Transverse colon (tissue), 4 donors: Measurements from ENCODE around the gene DHRSX. TPM values are rescaled to one million over a fixed set of nuclear protein-coding genes. Genes with fewer than 3 reads are reported as not detected.

Experiments used
- DNase-seq: peaks from one replicate; pipeline ENCODE4 v3.0.0-alpha.2; 2019
- H3K27ac ChIP-seq, 4 donors: fragments of 200-600 bp; sonication (generic); 2 replicates each; pipeline ENCODE4 v1.5.1; 2016 to 2018; ENCODE audit warnings: inconsistent platforms in 4 of 4
- H3K27me3 ChIP-seq: fragments of 200-600 bp; sonication (generic); 2 replicates; pipeline ENCODE4 v1.5.1; 2017; ENCODE audit warnings: inconsistent platforms
- H3K36me3 ChIP-seq, 4 donors: fragments of 200-600 bp; sonication (generic); 2 replicates each; pipeline ENCODE4 v1.5.1; 2017 to 2019; ENCODE audit warnings: inconsistent platforms in 4 of 4
- H3K4me1 ChIP-seq, 4 donors: fragments of 200-600 bp; sonication (generic); 2 replicates each; pipeline ENCODE4 v1.5.1; 2017 to 2020; ENCODE audit warnings: inconsistent platforms in 4 of 4
- H3K4me3 ChIP-seq, 4 donors: fragments of 200-600 bp; sonication (generic); 1 replicate in 1 of 4; 2 replicates in 3 of 4; pipeline versions ENCODE4 v1.5.1 to v1.6.1; 2017 to 2019; ENCODE audit warnings: inconsistent platforms in 4 of 4
- H3K9me3 ChIP-seq, 2 donors: fragments of 200-600 bp; sonication (generic); 2 replicates each; pipeline ENCODE4 v1.5.1; 2017 to 2019; ENCODE audit warnings: inconsistent platforms in 2 of 2
- EP300 ChIP-seq: sonication (generic); formaldehyde crosslinking; IDR thresholded peaks from one replicate; pipeline ENCODE4 v1.6.1; 2017; ENCODE audit warnings: antibody characterized with exemption, low read depth
- POLR2A ChIP-seq: fragments of 450-650 bp; IDR thresholded peaks from one replicate; pipeline ENCODE4 v1.6.1; 2016; ENCODE audit warnings: antibody characterized with exemption, mild to moderate bottlenecking, moderate library complexity
- POLR2AphosphoS5 ChIP-seq, 3 donors: sonication (generic); formaldehyde crosslinking; IDR thresholded peaks; one replicate each; pipeline ENCODE4 v1.6.1; 2016; ENCODE audit warnings: antibody characterized with exemption in 3 of 3
- WGBS, 2 donors: methylation state at CpG; one replicate each; pipeline ENCODE4 v1.1.5; 2018; ENCODE audit warnings: low coverage in 1 of 2; 5-methylcytosine and 5-hydroxymethylcytosine counted together
- in situ Hi-C, 4 donors: fragments of 200-750 bp; cut with MboI; loops; one replicate each; pipeline versions ENCODE4 v1.15.0 to v1.15.1; 2017; ENCODE audit warnings: low sequenced_read_pairs in 3 of 4, low pct_ligation_motif_present in 1 of 4, low pct_unique_long_range_greater_than_20kb in 1 of 4
- intact Hi-C: fragments of 100-400 bp; cut with DNase I; formaldehyde crosslinking; loops from one replicate; pipeline ENCODE4 v1.15.1; 2023; ENCODE audit warnings: low total_unique reads
- total RNA-seq, 4 donors: library from RNA; depleted of rRNA; stranded (reverse); fragments of >200 nt; gene quantifications; one replicate each; pipeline ENCODE4 v1.1.0, GENCODE V29; 2016
- TF ChIP-seq, protein P1 (sequence below), 5 experiments: fragments of 200-600 bp in 3 of 5; fragments of 450-650 bp in 2 of 5; sonication (generic) in 3 of 5; IDR thresholded peaks; 1 replicate in 2 of 5; 2 replicates in 3 of 5; pipeline ENCODE4 v1.5.1; 2016 to 2017; ENCODE audit warnings: antibody characterized with exemption in 5 of 5, inconsistent platforms in 3 of 5, mild to moderate bottlenecking in 2 of 5, moderate library complexity in 1 of 5

DHRSX gene
- total RNA-seq, 4 donors from 2014 or later = 27.9 to 39.9 (median 33.9) TPM

DNA sequence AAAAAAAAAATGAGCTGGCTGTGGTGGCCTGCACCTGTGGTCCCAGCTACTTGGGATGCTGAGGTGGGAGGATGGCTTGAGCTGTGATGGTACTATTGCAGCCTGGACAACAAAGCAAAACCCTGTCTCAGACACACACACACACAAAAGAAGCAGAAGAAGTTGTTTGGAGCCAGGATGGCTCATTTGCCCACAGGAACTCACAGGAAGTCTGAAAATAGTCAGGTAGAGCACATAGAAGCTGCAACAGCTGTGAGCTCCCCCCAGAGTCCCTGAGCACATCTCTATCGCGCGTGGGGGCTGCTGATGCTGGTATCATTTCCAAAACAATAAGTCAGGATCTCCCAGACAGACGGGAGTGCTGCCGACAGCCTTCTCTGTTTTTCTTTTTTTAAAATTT is 13.4 kb upstream of the DHRSX start:
- no peaks in the 10 kb centered on the region for H3K9me3 ChIP-seq
- DNase-seq = no peak
- no peaks in the 10 kb centered on the region for H3K4me1 ChIP-seq
- H3K4me3 ChIP-seq = no peak overlapping the region
- in situ Hi-C loops (no loop called here), intact Hi-C loops (no loop called here)
- H3K36me3 ChIP-seq = no peaks in the 10 kb centered on the region
- no peak overlapping the region for H3K27ac ChIP-seq
- 56% methylated on average over 5 of the region's 5 CpGs; no CpG with 5 or more reads in 1 of the 2 donors for WGBS, 2 donors
- TF ChIP-seq POLR2A (no peak), EP300 (no peak), POLR2AphosphoS5 (IDR thresholded peaks at IDR 0.05) (no peak)
- TF ChIP-seq, protein P1, sequence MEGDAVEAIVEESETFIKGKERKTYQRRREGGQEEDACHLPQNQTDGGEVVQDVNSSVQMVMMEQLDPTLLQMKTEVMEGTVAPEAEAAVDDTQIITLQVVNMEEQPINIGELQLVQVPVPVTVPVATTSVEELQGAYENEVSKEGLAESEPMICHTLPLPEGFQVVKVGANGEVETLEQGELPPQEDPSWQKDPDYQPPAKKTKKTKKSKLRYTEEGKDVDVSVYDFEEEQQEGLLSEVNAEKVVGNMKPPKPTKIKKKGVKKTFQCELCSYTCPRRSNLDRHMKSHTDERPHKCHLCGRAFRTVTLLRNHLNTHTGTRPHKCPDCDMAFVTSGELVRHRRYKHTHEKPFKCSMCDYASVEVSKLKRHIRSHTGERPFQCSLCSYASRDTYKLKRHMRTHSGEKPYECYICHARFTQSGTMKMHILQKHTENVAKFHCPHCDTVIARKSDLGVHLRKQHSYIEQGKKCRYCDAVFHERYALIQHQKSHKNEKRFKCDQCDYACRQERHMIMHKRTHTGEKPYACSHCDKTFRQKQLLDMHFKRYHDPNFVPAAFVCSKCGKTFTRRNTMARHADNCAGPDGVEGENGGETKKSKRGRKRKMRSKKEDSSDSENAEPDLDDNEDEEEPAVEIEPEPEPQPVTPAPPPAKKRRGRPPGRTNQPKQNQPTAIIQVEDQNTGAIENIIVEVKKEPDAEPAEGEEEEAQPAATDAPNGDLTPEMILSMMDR (IDR thresholded peaks at IDR 0.05) = no peak
- no peaks in the 10 kb centered on the region for H3K27me3 ChIP-seq

DNA sequence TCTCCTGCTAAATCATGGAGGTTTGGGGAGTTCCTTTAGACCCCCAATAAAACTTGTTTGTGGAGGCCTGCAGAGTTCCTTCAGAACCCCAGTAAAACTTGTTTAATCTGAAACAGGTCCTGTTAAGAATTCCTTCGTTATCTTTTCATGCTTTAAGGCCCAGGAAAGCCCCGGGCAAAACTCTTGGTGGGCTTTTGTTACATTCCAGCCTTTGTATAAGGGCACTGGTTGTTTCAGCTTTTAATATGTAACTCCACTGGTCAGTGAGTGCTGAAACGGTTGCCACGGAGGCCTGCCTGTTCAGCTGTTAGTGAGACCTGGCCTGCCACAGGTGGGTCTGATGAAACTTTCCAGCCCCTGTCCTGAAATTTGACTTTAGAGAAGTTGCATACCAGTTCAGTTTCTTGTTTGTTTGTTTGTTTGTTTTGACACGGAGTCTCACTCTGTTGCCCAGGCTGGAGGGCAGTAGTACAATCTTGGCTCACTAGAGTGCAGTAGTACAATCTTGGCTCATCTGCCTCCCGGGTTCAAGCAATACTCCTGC is 12.4 kb upstream of the DHRSX start:
- Histone ChIP-seq H3K9me3 (no peaks in the 10 kb centered on the region), H3K27ac (no peak overlapping the region), H3K4me3 (no peak overlapping the region), H3K4me1 (peaks cover 0 to 4% (median 3%) of the 10 kb centered on the region in 4 donors), H3K36me3 (no peaks in the 10 kb centered on the region), H3K27me3 (no peaks in the 10 kb centered on the region)
- 74 to 83% methylated on average over 4 to 6 of the region's 6 CpGs for WGBS, 2 donors
- TF ChIP-seq, protein P1 (IDR thresholded peaks at IDR 0.05) = no peak
- intact Hi-C loops (no loop called here), in situ Hi-C loops (no loop called here)
- DNase-seq = no peak

DNA sequence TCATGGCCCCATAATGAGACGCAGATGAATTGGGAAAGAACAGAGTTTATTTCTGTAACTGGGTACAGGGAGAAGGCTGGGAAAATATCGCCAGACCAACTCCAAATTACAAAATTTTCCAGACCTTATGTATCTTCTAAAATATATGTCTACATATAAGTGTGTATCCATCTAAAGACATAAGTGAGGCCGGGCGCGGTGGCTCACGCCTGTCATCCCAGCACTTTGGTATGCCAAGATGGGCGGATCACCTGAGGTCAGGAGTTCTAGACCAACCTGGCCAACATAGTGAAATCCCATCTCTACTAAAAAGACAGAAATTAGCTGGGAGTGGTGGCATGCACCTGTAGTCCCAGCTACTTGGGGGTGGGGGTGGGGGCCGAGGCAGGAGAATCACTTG is 11.7 kb upstream of the DHRSX start:
- Histone ChIP-seq H3K9me3 (no peaks in the 10 kb centered on the region), H3K27ac (no peak overlapping the region), H3K4me1 (peaks cover 0 to 11% (median 7%) of the 10 kb centered on the region in 4 donors), H3K27me3 (no peaks in the 10 kb centered on the region), H3K36me3 (no peaks in the 10 kb centered on the region), H3K4me3 (no peak overlapping the region)
- in situ Hi-C loops (no loop called here), intact Hi-C loops (no loop called here)
- DNase-seq = no peak
- WGBS, 2 donors = 80 to 88% methylated on average over 1 to 8 of the region's 8 CpGs
- no peak for TF ChIP-seq POLR2AphosphoS5 (IDR thresholded peaks at IDR 0.05)
- no peak for TF ChIP-seq EP300
- TF ChIP-seq POLR2A = no peak
- TF ChIP-seq, protein P1 (IDR thresholded peaks at IDR 0.05) = no peak

DNA sequence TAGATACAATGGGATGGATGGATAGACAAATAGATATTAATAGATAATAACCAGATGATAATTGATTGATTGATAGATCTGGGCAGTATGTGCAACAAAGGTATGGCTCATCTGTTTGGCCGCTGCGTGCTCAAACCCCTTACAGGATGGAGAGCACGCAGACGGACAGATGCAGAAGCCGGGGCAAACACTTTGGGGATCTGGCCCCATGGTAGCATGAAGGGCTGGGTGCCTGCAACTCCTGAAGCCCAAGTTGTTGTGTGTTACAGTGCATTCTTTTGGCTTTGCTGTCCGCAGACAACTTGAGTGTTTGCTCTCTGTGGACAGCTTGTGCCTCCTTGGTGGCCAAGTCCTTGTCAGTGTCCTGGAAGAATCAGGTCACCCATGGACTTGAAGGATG is 10.6 kb upstream of the DHRSX start:
- H3K36me3 ChIP-seq = no peaks in the 10 kb centered on the region
- peaks cover 0 to 11% (median 7%) of the 10 kb centered on the region in 4 donors for H3K4me1 ChIP-seq
- no peak for DNase-seq
- in situ Hi-C loops (no loop called here), intact Hi-C loops (no loop called here)
- 96% methylated on average over 5 to 6 of the region's 6 CpGs for WGBS, 2 donors
- no peak overlapping the region for H3K4me3 ChIP-seq
- no peaks in the 10 kb centered on the region for H3K27me3 ChIP-seq
- TF ChIP-seq POLR2AphosphoS5 (IDR thresholded peaks at IDR 0.05) (no peak), EP300 (no peak), POLR2A (no peak)
- TF ChIP-seq, protein P1 (IDR thresholded peaks at IDR 0.05) = no peak
- no peak overlapping the region for H3K27ac ChIP-seq
- no peaks in the 10 kb centered on the region for H3K9me3 ChIP-seq
